ENCODE measurements around the gene ONECUT3.

ONECUT3 gene

DNA sequence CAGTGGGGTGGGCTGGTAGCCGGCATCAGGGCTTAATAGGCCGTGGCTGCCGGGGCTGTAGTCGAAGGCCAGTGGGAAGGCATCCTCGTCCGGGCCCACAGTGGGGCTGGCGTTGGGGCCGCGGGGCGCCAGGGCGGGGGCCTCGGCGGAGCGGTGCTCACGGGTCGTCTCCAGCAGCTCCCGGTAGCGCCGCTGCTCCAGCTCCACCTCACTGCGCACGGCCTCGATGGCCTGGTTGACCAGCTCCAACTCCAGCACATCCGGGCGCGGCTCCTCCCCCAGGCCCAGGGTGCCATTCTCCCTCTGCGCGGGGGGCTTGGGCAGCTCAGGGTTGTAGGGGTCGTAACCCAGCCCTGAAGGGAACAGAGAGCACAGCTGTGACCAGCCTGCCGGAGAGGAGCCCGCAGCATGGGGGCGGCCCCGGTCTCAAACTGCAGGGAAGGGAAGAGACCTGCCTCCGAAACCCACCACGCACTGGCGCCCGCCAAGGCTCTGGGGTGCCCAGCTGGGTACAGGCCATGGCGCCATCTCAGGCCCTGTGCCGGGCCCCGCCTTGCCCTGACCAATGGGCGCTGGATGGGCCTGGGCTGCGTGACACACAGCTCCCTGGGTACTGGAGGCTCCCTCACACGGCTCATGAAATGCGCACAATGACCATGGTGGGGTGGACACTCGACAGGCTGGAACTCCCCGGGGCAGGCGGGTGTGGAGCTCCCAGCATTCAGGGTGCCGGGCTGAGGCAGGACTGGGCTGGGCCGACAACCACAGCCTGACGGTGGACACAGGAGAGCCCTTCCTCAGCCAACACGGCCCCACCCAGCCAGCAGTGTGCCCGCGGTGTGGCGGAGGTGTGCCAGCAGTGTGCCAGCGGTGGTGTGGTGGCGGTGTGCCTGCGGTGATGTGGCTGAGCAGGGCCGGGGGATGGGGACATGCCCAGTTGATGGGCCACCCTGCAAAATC lies 75.3 kb downstream of the ONECUT3 start:
- no peak for DNase-seq (ENCODE audit: low read depth in 1 of 2, low spot score in 1 of 2)

DNA sequence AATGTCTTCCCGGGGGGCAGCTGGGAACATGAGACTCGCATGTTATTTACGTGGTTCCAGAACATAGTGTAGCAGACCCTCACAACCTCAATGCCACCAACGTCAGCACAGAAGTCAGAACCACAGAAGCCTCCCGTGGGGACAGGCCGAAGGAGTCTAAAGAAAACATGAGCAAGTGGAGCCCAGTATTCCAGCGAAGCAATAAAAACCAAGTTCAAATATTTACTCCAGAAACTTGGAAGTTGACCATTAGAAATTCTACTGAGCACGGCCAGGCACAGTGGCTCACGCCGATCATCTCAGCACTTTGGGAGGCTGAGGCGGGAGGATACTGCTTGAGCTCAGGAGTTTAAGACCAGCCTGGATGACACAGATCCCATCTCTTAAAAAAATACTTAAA lies 76.7 kb downstream of the ONECUT3 start:
- no peak for DNase-seq (ENCODE audit: low read depth in 1 of 2, low spot score in 1 of 2)

DNA sequence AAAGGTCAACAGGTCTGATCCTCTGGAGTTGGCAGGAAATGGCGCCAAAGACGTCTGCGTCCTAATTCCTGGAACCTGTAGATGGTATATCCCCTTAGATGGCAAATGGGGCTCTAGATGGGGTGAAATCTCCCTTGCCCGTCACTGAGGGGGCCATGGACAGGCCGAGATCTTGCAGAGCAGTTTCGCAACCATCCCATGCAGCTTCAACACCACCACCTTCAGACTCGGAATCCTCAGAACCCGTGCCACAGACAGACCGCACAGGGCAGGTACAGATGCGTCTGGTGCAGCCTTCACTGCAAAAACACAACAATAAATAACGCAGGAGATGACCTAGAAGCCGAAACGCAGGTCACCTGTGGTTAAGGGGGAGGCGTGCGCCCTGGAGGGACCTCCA lies 77.3 kb downstream of the ONECUT3 start:
- no peak for DNase-seq (ENCODE audit: low read depth in 1 of 2, low spot score in 1 of 2)
